ENCODE measurements around the gene RILP. TPM values are rescaled to one million over a fixed set of nuclear protein-coding genes. Genes with fewer than 3 reads are reported as not detected.

Gene RILP
- total RNA-seq, 1 donor from 2014 or later: 14.2 TPM

DNA sequence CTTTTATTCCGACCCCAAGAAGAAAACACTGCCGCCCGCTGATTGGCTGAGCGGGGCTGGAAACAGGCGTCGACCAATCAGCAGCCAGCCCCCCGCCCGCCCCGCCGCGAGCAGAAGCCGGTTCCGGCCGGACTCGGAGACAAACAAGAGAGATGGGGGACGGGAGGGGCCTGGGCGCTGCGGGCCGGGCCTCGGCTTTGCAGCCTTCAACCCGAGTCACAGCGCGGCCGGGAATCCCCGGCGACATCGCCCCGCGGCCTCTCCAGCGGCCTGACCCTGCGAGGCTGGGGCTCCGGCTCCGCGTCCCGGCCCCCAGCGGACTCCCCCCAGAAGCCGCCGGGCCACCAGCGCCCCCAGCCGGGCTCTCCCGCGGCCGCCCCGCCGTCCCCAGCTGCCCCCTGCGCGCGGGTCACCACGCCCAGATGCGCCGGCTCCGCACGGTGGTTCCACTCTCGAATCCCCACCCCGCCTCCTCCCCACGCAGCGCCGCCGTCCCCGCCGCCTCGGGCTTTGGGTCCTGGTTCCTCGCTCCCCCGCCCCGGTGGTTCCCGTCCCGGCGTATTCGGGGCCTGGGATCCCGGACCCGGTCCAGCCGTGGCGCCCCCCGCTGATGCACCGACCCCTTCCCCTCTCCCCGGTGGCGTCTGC, 20.7 kb downstream of the RILP start:
- no peaks in the 10 kb centered on the region for H3K9me3 Mint-ChIP-seq (ENCODE audit: unreplicated experiment)
- peak; percentile 93 for DNase-seq (ENCODE audit: low spot score)
- no peak for TF ChIP-seq CTCF (IDR thresholded peaks at IDR 0.05; ENCODE audit: unreplicated experiment)
- peaks cover 36% of the 10 kb centered on the region for H3K4me1 Mint-ChIP-seq (ENCODE audit: unreplicated experiment)
- H3K36me3 Mint-ChIP-seq (ENCODE audit: low read depth, unreplicated experiment): peaks cover 10% of the 10 kb centered on the region
- H3K27me3 Mint-ChIP-seq (ENCODE audit: unreplicated experiment): peaks cover 19% of the 10 kb centered on the region
- peak overlapping the region; percentile 70 for H3K27ac Mint-ChIP-seq (ENCODE audit: unreplicated experiment)
- peak overlapping the region; percentile 91 for H3K4me3 Mint-ChIP-seq (ENCODE audit: unreplicated experiment)

DNA sequence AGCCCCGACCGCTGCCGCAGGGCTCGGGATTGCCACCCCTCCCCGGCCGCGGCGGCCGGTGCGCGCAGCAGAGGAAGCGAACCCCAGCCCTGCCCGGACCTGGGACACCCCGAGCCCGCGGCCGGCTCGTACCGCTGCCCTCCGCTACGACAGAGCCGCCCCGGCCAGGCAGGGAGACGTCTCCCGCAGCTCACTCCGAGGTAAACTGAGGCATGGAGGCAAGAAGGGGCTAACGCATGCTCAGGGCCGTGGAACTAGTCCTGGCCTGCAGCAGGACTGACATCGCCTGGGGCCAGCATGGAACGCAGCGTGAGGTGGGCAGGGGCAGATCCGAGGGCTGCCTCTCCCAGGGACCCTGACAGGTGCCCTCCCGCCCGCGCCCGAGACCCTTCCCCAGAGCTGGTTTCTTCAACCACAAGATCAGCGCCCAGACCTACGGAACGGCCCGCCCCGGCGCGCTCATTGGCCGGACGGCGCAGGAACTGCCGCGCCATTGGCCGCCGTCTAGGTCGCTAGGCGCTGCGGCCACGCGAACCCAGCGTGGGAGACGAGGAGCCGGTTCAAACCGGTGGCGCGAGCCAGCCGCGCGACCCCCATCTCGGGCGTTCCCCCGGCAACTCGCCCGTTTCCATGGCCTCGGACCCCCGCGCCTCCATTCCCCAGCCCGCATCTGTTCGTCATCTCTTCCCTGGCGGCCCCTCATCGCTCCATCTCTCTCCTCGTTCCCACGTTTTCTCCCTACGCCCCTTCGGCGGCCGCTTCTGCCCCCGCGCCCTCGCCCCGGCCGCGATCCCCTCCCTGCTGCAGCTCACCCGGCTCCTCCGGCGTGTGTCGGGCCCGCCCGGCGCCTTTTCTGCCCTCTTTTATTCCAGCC, 21.4 kb downstream of the RILP start, which contains the start of gene SLC43A2:
TSS of gene SLC43A2 (minus strand) at position 853 of the 874 bp plus-strand sequence. CDS start 960 bp downstream, outside the sequence.
- Mint-ChIP-seq H3K27me3 (ENCODE audit: unreplicated experiment) (peaks cover 19% of the 10 kb centered on the region), H3K4me3 (ENCODE audit: unreplicated experiment) (peak within 1 kb of the TSS; percentile 91), H3K9me3 (ENCODE audit: unreplicated experiment) (no peaks in the 10 kb centered on the region), H3K27ac (ENCODE audit: unreplicated experiment) (peak within 1 kb of the TSS; percentile 70), H3K4me1 (ENCODE audit: unreplicated experiment) (peaks cover 36% of the 10 kb centered on the region), H3K36me3 (ENCODE audit: low read depth, unreplicated experiment) (peaks cover 5% of the 10 kb centered on the region)
- DNase-seq (ENCODE audit: low spot score): peak; percentile 83
- no peak for TF ChIP-seq CTCF (IDR thresholded peaks at IDR 0.05; ENCODE audit: unreplicated experiment)

DNA sequence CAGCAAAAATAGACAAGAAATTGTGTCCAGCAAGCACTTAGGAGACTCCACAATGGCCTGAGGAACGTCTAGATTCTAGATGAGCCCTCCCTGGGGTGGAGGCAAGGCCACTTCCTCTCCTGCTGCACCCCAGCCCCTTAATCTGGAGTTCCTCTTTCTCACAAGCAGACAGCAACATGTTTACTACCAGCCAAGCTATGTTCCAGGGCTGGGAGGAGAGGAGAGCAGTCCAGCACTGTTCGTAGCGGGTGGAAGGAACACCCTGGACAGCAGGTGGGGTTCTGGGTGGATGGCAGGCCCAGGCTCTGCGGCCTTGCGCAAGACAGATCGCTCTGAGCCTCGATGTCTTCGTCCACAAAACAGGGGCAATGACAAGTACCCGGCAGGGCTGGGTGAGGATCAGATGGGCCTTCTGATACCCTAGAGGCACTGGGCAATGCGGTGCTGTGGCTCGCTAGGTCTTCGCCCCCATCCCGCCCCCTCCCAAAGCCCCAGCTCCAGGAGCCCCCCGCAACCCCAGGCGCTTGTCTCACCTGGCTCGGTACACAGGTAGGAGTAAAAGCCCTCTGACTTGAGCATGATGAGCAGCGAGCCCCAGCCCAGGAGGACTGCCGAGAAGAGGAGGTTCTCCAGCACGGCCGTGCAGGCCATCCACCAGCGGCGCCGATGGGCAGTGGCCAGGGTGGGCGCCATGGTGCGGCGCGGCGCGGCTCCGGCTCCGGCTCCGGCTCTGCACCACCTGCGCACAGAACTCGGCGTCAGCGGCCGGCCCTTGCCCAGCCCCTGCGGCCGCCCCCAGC, 22.3 kb downstream of the RILP start:
- Mint-ChIP-seq H3K36me3 (ENCODE audit: low read depth, unreplicated experiment) (peaks cover 5% of the 10 kb centered on the region), H3K4me3 (ENCODE audit: unreplicated experiment) (peak overlapping the region; percentile 89), H3K4me1 (ENCODE audit: unreplicated experiment) (peaks cover 36% of the 10 kb centered on the region), H3K27ac (ENCODE audit: unreplicated experiment) (peak overlapping the region; percentile 67), H3K27me3 (ENCODE audit: unreplicated experiment) (peaks cover 19% of the 10 kb centered on the region), H3K9me3 (ENCODE audit: unreplicated experiment) (no peaks in the 10 kb centered on the region)
- peak; percentile 32 for DNase-seq (ENCODE audit: low spot score)
- TF ChIP-seq CTCF (IDR thresholded peaks at IDR 0.05; ENCODE audit: unreplicated experiment): no peak

DNA sequence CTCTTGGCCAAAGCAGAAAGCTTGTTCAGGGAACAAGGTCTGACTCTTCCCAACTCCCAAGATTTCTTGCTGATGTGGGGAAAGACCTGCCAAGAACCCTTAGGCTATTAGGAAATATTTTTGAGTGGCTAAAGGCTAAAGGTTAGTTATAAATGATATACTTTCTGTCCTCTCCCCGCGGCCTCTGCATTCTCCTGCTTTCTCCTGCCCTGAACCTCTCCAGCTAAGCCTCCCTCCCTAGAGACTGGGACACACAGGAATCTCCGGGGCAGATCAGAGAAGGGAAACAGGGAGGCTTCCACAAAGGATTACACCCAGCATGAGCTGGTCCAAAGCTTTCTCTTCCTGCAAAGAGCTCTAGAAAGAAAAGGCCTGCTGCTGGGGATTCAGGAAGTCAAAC, 23.3 kb downstream of the RILP start:
- peak overlapping the region; percentile 89 for H3K4me3 Mint-ChIP-seq (ENCODE audit: unreplicated experiment)
- no peak for TF ChIP-seq CTCF (IDR thresholded peaks at IDR 0.05; ENCODE audit: unreplicated experiment)
- peaks cover 5% of the 10 kb centered on the region for H3K36me3 Mint-ChIP-seq (ENCODE audit: low read depth, unreplicated experiment)
- H3K27ac Mint-ChIP-seq (ENCODE audit: unreplicated experiment): peak overlapping the region; percentile 67
- H3K9me3 Mint-ChIP-seq (ENCODE audit: unreplicated experiment): no peaks in the 10 kb centered on the region
- H3K4me1 Mint-ChIP-seq (ENCODE audit: unreplicated experiment): peaks cover 35% of the 10 kb centered on the region
- H3K27me3 Mint-ChIP-seq (ENCODE audit: unreplicated experiment): peaks cover 20% of the 10 kb centered on the region
- DNase-seq (ENCODE audit: low spot score): no peak
